H1 (cell line): ENCODE results near the gene ZNF837.

ENCODE experiments used
- CBX5 ChIP-seq: fragments of 300-800, 300-1000 bp; sonication (generic); IDR thresholded peaks from 2 replicates; pipeline ENCODE4 v1.7.1; 2016; ENCODE audit warnings: antibody characterized with exemption, low read length, low read depth
- CTCF ChIP-seq, 3 experiments: IDR thresholded peaks; 1 replicate in 2 of 3; 2 replicates in 1 of 3; pipeline versions ENCODE4 v1.5.1 to v1.6.1; 2011; ENCODE audit warnings: low read length in 3 of 3, mild to moderate bottlenecking in 3 of 3, inconsistent platforms in 2 of 3, low read depth in 1 of 3, moderate library complexity in 1 of 3; ENCODE audit not compliant: insufficient read depth in 1 of 3; ENCODE audit errors: control extremely low read depth in 1 of 3
- RAD21 ChIP-seq, 2 experiments: IDR thresholded peaks in 1 of 2; conservative IDR thresholded peaks in 1 of 2; 2 replicates each; pipeline ENCODE4 v1.6.1; 2011; ENCODE audit warnings: low read depth in 2 of 2, low read length in 2 of 2, improper control_type of control experiment in 1 of 2, inconsistent platforms in 1 of 2, mild to moderate bottlenecking in 1 of 2, moderate library complexity in 1 of 2
- RBBP5 ChIP-seq: IDR thresholded peaks from 2 replicates; pipeline ENCODE4 v1.7.1; 2012; ENCODE audit warnings: low read depth, mild to moderate bottlenecking, inconsistent platforms, low read length, moderate library complexity, borderline replicate concordance
- TCF12 ChIP-seq: IDR thresholded peaks from 2 replicates; pipeline ENCODE4 v1.6.1; 2011; ENCODE audit warnings: low read depth, mild to moderate bottlenecking, low read length

GRCh38 chr19:58338336-58338735 lies 42.5 kb downstream of the ZNF837 start:
- TF ChIP-seq CTCF (IDR thresholded peaks at IDR 0.05; ENCODE audit: control extremely low read depth in 1 of 3, insufficient read depth in 1 of 3, low read depth in 1 of 3, low read length in 3 of 3) (no peak), CBX5 (no peak), RBBP5 (no peak), TCF12 (no peak), RAD21 (IDR thresholded peaks at IDR 0.05 in 1 of 2, conservative IDR thresholded peaks at IDR 0.05 in 1 of 2; ENCODE audit: low read depth in 2 of 2, low read length in 2 of 2) (no peak)
